OCI-LY7 (cell line): ENCODE data around the gene SOX13. TPM values are rescaled to one million over a fixed set of nuclear protein-coding genes. Genes with fewer than 3 reads are reported as not detected.

Experiments
- BruUV-seq: library from RNA; stranded (reverse); fragments of 400-500 nt; replicated peaks from 2 replicates; lab custom pipeline; 2021; lab: Mats Ljungman, UMichigan
- CTCF ChIA-PET: fragments of 300-600 bp; sonication (Branson Sonifier 250); formaldehyde crosslinking; loops from one replicate; lab custom pipeline; 2022; ENCODE audit warnings: antibody characterized with exemption; ENCODE audit not compliant: unreplicated experiment; lab: Charles Lee
- POLR2A ChIA-PET: fragments of 300-600 bp; sonication (Branson Sonifier 250); formaldehyde crosslinking; loops from one replicate; lab custom pipeline; 2022; ENCODE audit warnings: antibody characterized with exemption; lab: Charles Lee
- DNase-seq: peaks from one replicate; pipeline ENCODE4 v3.0.0-alpha.2; 2015; ENCODE audit warnings: low spot score
- H2AFZ ChIP-seq: fragments of 200-600 bp; sonication (generic), shearing (Covaris generic); 2 replicates; pipeline ENCODE4 v1.6.1; 2014; ENCODE audit warnings: mild to moderate bottlenecking, antibody characterized with exemption, low read length, moderate library complexity
- H3K27ac ChIP-seq: fragments of 200-600 bp; sonication (generic); 2 replicates; pipeline ENCODE4 v1.5.1; 2014; ENCODE audit warnings: mixed run types, low read depth, mild to moderate bottlenecking, moderate library complexity, low read length, inconsistent platforms; ENCODE audit not compliant: poor library complexity, severe bottlenecking
- H3K36me3 ChIP-seq: fragments of 200-600 bp; sonication (generic); 2 replicates; pipeline ENCODE4 v1.6.1; 2014; ENCODE audit warnings: mild to moderate bottlenecking, antibody characterized with exemption, low read length, moderate library complexity, mixed read lengths; ENCODE audit not compliant: insufficient read depth
- H3K4me1 ChIP-seq: fragments of 200-600 bp; sonication (generic); 2 replicates; pipeline ENCODE4 v1.5.1; 2014; ENCODE audit warnings: mild to moderate bottlenecking, low read length; ENCODE audit not compliant: insufficient read depth, poor library complexity, severe bottlenecking
- H3K4me2 ChIP-seq: fragments of 200-600 bp; sonication (generic); 2 replicates; pipeline ENCODE4 v1.6.1; 2014; ENCODE audit warnings: mild to moderate bottlenecking, low read length
- H3K4me3 ChIP-seq: fragments of 200-600 bp; sonication (generic); 2 replicates; pipeline ENCODE4 v1.5.1; 2014; ENCODE audit warnings: mild to moderate bottlenecking, low read depth, low read length; ENCODE audit not compliant: poor library complexity, severe bottlenecking
- H3K79me2 ChIP-seq: fragments of 200-600 bp; sonication (generic); 2 replicates; pipeline ENCODE4 v1.6.1; 2016; ENCODE audit warnings: low read depth, mild to moderate bottlenecking, low read length, moderate library complexity, mixed read lengths; ENCODE audit not compliant: insufficient read depth
- H3K9me2 ChIP-seq: fragments of 200-600 bp; sonication (generic); 2 replicates; pipeline ENCODE4 v1.6.1; 2016; ENCODE audit warnings: mild to moderate bottlenecking, low read length, mixed read lengths; ENCODE audit not compliant: insufficient read depth
- H3K9me3 ChIP-seq: fragments of 200-600 bp; sonication (generic); 2 replicates; pipeline ENCODE4 v1.6.1; 2014; ENCODE audit warnings: mild to moderate bottlenecking, mixed run types, low read length, mixed read lengths
- H4K20me1 ChIP-seq: fragments of 200-600 bp; sonication (generic); 2 replicates; pipeline ENCODE4 v1.6.1; 2014; ENCODE audit warnings: mild to moderate bottlenecking, antibody characterized with exemption, low read length, moderate library complexity, mixed read lengths; ENCODE audit not compliant: insufficient read depth
- CTCF ChIP-seq: fragments of 200-600 bp; sonication (generic); conservative IDR thresholded peaks from 2 replicates; pipeline ENCODE4 v1.5.1; 2014; ENCODE audit warnings: mild to moderate bottlenecking, antibody characterized with exemption, low read length, moderate library complexity, mixed read lengths
- EZH2phosphoT487 ChIP-seq: fragments of 200-600 bp; sonication (generic); IDR thresholded peaks from 2 replicates; pipeline ENCODE4 v1.6.1; 2018; ENCODE audit warnings: low read depth, borderline replicate concordance, mild to moderate bottlenecking, mixed run types, antibody characterized with exemption, low read length, moderate library complexity, mixed read lengths
- intact Hi-C: fragments of 100-400 bp; cut with micrococcal nuclease; formaldehyde crosslinking; loops from one replicate; pipeline ENCODE4 v1.10.0; 2022; ENCODE audit not compliant: unreplicated experiment
- total RNA-seq, 2 experiments: library from RNA; depleted of rRNA in 1 of 2; stranded (reverse); fragments of >200 nt in 1 of 2; shearing (Covaris generic) in 1 of 2; gene quantifications; 2 replicates each; pipeline ENCODE4 v1.2.3, GENCODE V29; 2014 to 2022

The SOX13 gene
- total RNA-seq, 2 experiments from 2014 or later: 0.27 TPM; not detected in 1

GRCh38 chr1:204065986-204066300 is 7.0 kb upstream of the SOX13 start:
- H3K4me2 ChIP-seq: no peak overlapping the region
- H3K79me2 ChIP-seq: no peaks in the 10 kb centered on the region
- TF ChIP-seq EZH2phosphoT487 (no peak), CTCF (no peak)
- ChIA-PET CTCF (no interaction called here), POLR2A (interaction anchor here (0.6 kb wide), 1 partner anchor 10 kb away, joined by 3 read pairs; no protein-coding TSS in a partner anchor)
- intact Hi-C loops: loop anchor here (2.0 kb wide), 1 partner anchor 63 kb away; no protein-coding TSS in a partner anchor
- H3K4me3 ChIP-seq: no peak overlapping the region
- no peaks in the 10 kb centered on the region for H3K4me1 ChIP-seq
- H3K9me3 ChIP-seq: no peaks in the 10 kb centered on the region
- DNase-seq: no peak
- BruUV-seq: no TSS peak
- H2AFZ ChIP-seq: no peak overlapping the region
- no peaks in the 10 kb centered on the region for H4K20me1 ChIP-seq
- H3K9me2 ChIP-seq: no peaks in the 10 kb centered on the region
- H3K36me3 ChIP-seq: no peaks in the 10 kb centered on the region
- H3K27ac ChIP-seq: no peak overlapping the region

- no peaks in the 10 kb centered on the region for H3K36me3 ChIP-seq
- H3K9me2 ChIP-seq: no peaks in the 10 kb centered on the region
- no peak overlapping the region for H3K27ac ChIP-seq
- TF ChIP-seq CTCF (no peak), EZH2phosphoT487 (no peak)
- no peaks in the 10 kb centered on the region for H3K79me2 ChIP-seq
- ChIA-PET CTCF (no interaction called here), POLR2A (no interaction called here)
- H3K4me2 ChIP-seq: no peak overlapping the region
- no peak overlapping the region for H2AFZ ChIP-seq
- no peak overlapping the region for H3K4me3 ChIP-seq
- no peaks in the 10 kb centered on the region for H4K20me1 ChIP-seq
- no peaks in the 10 kb centered on the region for H3K9me3 ChIP-seq
- intact Hi-C loops: no loop called here
- no TSS peak for BruUV-seq
- DNase-seq: no peak
- H3K4me1 ChIP-seq: no peaks in the 10 kb centered on the region
These were observed 5.0 kb upstream of the SOX13 start for GRCh38 chr1:204067935-204068334.

- H3K4me3 ChIP-seq: no peak overlapping the region
- H3K4me2 ChIP-seq: no peak overlapping the region
- no peak for DNase-seq
- no peak overlapping the region for H3K27ac ChIP-seq
- no TSS peak for BruUV-seq
- no peaks in the 10 kb centered on the region for H3K4me1 ChIP-seq
- no peaks in the 10 kb centered on the region for H3K9me3 ChIP-seq
- H2AFZ ChIP-seq: no peak overlapping the region
- H3K36me3 ChIP-seq: no peaks in the 10 kb centered on the region
- H3K79me2 ChIP-seq: no peaks in the 10 kb centered on the region
- H4K20me1 ChIP-seq: no peaks in the 10 kb centered on the region
- no peak for TF ChIP-seq CTCF
- no peak for TF ChIP-seq EZH2phosphoT487
- no peaks in the 10 kb centered on the region for H3K9me2 ChIP-seq
- ChIA-PET CTCF (no interaction called here), POLR2A (interaction anchor here (1.2 to 1.4 kb wide), 2 partner anchors 11 to 18 kb away, joined by 3 to 7 read pairs; no protein-coding TSS in a partner anchor)
- intact Hi-C loops: no loop called here
These were observed 3.0 kb upstream of the SOX13 start for GRCh38 chr1:204069887-204070286.
